ENCODE measurements around the gene GTPBP1. TPM values are rescaled to one million over a fixed set of nuclear protein-coding genes. Genes with fewer than 3 reads are reported as not detected.
A peak's percentile ranks its signal among the peaks of the same experiment; 100 is the strongest.

Gene GTPBP1
- total and polyA plus RNA-seq, 2 donors, result 16.0 to 16.2 TPM

- Histone ChIP-seq H3K27me3 (ENCODE audit: control insufficient read depth in 2 of 2, insufficient read depth in 1 of 2, low read length in 1 of 2) (no peaks in the 10 kb centered on the region), H3K4me3 (ENCODE audit: low read length in 2 of 2) (peak overlapping the region; percentile 70 to 86), H3K9me3 (ENCODE audit: control insufficient read depth in 2 of 2, insufficient read depth in 1 of 2, low read length in 1 of 2) (peaks cover 0 to 6% of the 10 kb centered on the region in 2 donors), H3K36me3 (ENCODE audit: control insufficient read depth in 2 of 2, insufficient read depth in 2 of 2, low read length in 1 of 2) (peaks cover 7 to 23% of the 10 kb centered on the region in 2 donors), H3K4me1 (ENCODE audit: control insufficient read depth in 2 of 2, insufficient read depth in 2 of 2, low read length in 2 of 2) (peaks cover 62 to 84% of the 10 kb centered on the region in 2 donors), H3K27ac (ENCODE audit: low read depth in 1 of 2, low read length in 1 of 2) (peak overlapping the region; percentile 89 to 93)
- 15% methylated on average over 17 of the region's 17 CpGs for WGBS
- peak in 1 of 9 donors; percentile 66 for DNase-seq (ENCODE audit: low read depth in 6 of 9, low spot score in 9 of 9)
These were observed 51.1 kb downstream of the GTPBP1 start for GRCh38 chr22:38756711-38757463.

DNA sequence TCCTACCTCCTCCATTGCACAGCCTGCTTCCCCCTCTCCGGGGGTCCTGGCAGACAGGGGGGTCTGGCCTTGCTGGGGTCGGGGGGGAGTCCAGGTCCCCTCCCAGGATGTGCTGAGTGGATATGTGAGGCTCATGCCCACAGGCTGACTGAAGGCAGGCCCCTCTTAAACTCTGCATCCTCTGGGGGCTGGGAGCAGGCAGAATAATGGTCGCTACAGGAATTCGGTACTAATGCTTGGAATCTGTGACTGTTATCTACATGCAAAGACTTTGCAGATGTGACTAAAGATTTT, 51.7 kb downstream of the GTPBP1 start:
- Histone ChIP-seq H3K4me3 (ENCODE audit: low read length in 2 of 2) (peak overlapping the region; percentile 70 to 86), H3K9me3 (ENCODE audit: control insufficient read depth in 2 of 2, insufficient read depth in 1 of 2, low read length in 1 of 2) (peaks cover 0 to 4% of the 10 kb centered on the region in 2 donors), H3K27ac (ENCODE audit: low read depth in 1 of 2, low read length in 1 of 2) (peak overlapping the region in 1 of 2 donors; percentile 93), H3K4me1 (ENCODE audit: control insufficient read depth in 2 of 2, insufficient read depth in 2 of 2, low read length in 2 of 2) (peaks cover 58 to 79% of the 10 kb centered on the region in 2 donors), H3K36me3 (ENCODE audit: control insufficient read depth in 2 of 2, insufficient read depth in 2 of 2, low read length in 1 of 2) (peaks cover 2 to 18% of the 10 kb centered on the region in 2 donors), H3K27me3 (ENCODE audit: control insufficient read depth in 2 of 2, insufficient read depth in 1 of 2, low read length in 1 of 2) (no peaks in the 10 kb centered on the region)
- DNase-seq (ENCODE audit: low read depth in 6 of 9, low spot score in 9 of 9), result no peak
- WGBS, result 65% methylated on average over 4 of the region's 4 CpGs

- DNase-seq (ENCODE audit: low read depth in 6 of 9, low spot score in 9 of 9), result peak in 5 of 9 donors; percentile 68 to 89 (median 80)
- Histone ChIP-seq H3K9me3 (ENCODE audit: control insufficient read depth in 2 of 2, insufficient read depth in 1 of 2, low read length in 1 of 2) (no peaks in the 10 kb centered on the region), H3K36me3 (ENCODE audit: control insufficient read depth in 2 of 2, insufficient read depth in 2 of 2, low read length in 1 of 2) (peaks cover 0 to 10% of the 10 kb centered on the region in 2 donors), H3K4me3 (ENCODE audit: low read length in 2 of 2) (no peak overlapping the region), H3K4me1 (ENCODE audit: control insufficient read depth in 2 of 2, insufficient read depth in 2 of 2, low read length in 2 of 2) (peaks cover 48 to 70% of the 10 kb centered on the region in 2 donors), H3K27ac (ENCODE audit: low read depth in 1 of 2, low read length in 1 of 2) (peak overlapping the region; percentile 73 to 78), H3K27me3 (ENCODE audit: control insufficient read depth in 2 of 2, insufficient read depth in 1 of 2, low read length in 1 of 2) (no peaks in the 10 kb centered on the region)
- WGBS, result 26% methylated on average over 16 of the region's 16 CpGs
These were observed 52.7 kb downstream of the GTPBP1 start for GRCh38 chr22:38758276-38758945.

DNA sequence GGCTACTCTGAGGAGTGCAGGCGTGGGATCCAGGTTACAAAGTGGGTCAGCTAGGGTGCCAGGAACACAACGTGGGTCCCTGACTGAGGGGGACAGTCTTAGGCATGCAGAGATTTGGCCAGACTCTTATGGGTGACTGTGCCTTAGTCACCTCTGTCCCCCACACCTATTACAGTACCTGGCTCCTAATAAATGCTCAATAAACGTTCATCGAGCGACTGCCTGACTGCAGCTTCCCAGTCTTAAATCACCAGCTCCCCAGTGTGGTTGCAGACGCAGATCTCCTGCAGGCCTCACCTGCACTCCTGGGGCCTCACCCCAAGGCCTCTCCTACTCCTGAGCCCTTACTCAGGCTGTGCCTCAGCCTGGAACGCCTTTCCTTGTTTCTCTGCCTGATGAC, 53.3 kb downstream of the GTPBP1 start:
- H3K27me3 ChIP-seq (ENCODE audit: control insufficient read depth in 2 of 2, insufficient read depth in 1 of 2, low read length in 1 of 2), result no peaks in the 10 kb centered on the region
- H3K27ac ChIP-seq (ENCODE audit: low read depth in 1 of 2, low read length in 1 of 2), result peak overlapping the region; percentile 57 to 73
- peaks cover 0 to 4% of the 10 kb centered on the region in 2 donors for H3K36me3 ChIP-seq (ENCODE audit: control insufficient read depth in 2 of 2, insufficient read depth in 2 of 2, low read length in 1 of 2)
- H3K4me3 ChIP-seq (ENCODE audit: low read length in 2 of 2), result no peak overlapping the region
- H3K9me3 ChIP-seq (ENCODE audit: control insufficient read depth in 2 of 2, insufficient read depth in 1 of 2, low read length in 1 of 2), result no peaks in the 10 kb centered on the region
- WGBS, result 77% methylated on average over 7 of the region's 7 CpGs
- peaks cover 42 to 64% of the 10 kb centered on the region in 2 donors for H3K4me1 ChIP-seq (ENCODE audit: control insufficient read depth in 2 of 2, insufficient read depth in 2 of 2, low read length in 2 of 2)
- DNase-seq (ENCODE audit: low read depth in 6 of 9, low spot score in 9 of 9), result no peak

DNA sequence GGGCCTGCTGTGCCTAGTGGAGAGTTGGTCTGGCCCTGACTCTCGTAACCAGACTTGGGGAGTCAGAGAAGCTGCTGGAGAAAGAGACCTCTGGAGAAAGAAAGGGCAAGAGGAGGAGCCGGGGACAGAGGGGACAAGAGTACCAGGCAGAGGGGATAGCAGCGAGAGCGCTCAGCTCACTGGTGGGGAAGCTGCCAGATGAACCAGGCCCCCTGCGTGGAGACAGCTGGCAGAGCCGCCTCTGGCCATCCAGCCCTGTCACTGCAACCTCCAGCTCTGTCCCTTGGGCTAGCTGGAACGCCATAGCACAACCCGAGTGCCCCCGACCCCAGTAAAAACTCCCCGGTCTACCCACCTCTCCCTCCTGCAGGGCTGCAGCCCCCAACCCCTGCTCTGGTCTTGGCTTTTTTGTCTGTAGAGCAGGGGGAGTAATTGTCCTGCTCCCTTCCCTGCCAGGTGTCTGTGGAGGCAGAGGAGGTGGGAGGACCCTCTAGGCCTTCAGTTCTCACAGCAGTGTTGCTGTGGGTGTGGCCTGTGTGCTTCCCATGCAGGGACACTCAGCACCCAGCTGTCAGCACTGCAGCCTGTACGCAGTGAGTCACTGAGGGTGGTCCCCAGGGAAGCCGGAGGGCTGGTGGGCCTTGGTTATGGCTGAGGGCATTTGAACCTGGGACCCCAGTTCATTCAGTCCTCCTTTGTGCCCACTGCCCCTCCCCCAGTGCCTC, 54.9 kb downstream of the GTPBP1 start:
- Histone ChIP-seq H3K4me3 (ENCODE audit: low read length in 2 of 2) (no peak overlapping the region), H3K27me3 (ENCODE audit: control insufficient read depth in 2 of 2, insufficient read depth in 1 of 2, low read length in 1 of 2) (no peaks in the 10 kb centered on the region), H3K9me3 (ENCODE audit: control insufficient read depth in 2 of 2, insufficient read depth in 1 of 2, low read length in 1 of 2) (no peaks in the 10 kb centered on the region), H3K27ac (ENCODE audit: low read depth in 1 of 2, low read length in 1 of 2) (peak overlapping the region in 1 of 2 donors; percentile 32), H3K36me3 (ENCODE audit: control insufficient read depth in 2 of 2, insufficient read depth in 2 of 2, low read length in 1 of 2) (no peaks in the 10 kb centered on the region), H3K4me1 (ENCODE audit: control insufficient read depth in 2 of 2, insufficient read depth in 2 of 2, low read length in 2 of 2) (peaks cover 36 to 51% of the 10 kb centered on the region in 2 donors)
- peak in 4 of 9 donors; percentile 51 to 82 (median 69) for DNase-seq (ENCODE audit: low read depth in 6 of 9, low spot score in 9 of 9)
- WGBS, result 89% methylated on average over 12 of the region's 12 CpGs

- Histone ChIP-seq H3K36me3 (ENCODE audit: control insufficient read depth in 2 of 2, insufficient read depth in 2 of 2, low read length in 1 of 2) (no peaks in the 10 kb centered on the region), H3K9me3 (ENCODE audit: control insufficient read depth in 2 of 2, insufficient read depth in 1 of 2, low read length in 1 of 2) (no peaks in the 10 kb centered on the region), H3K27me3 (ENCODE audit: control insufficient read depth in 2 of 2, insufficient read depth in 1 of 2, low read length in 1 of 2) (no peaks in the 10 kb centered on the region), H3K4me1 (ENCODE audit: control insufficient read depth in 2 of 2, insufficient read depth in 2 of 2, low read length in 2 of 2) (peaks cover 31 to 47% of the 10 kb centered on the region in 2 donors), H3K27ac (ENCODE audit: low read depth in 1 of 2, low read length in 1 of 2) (peak overlapping the region in 1 of 2 donors; percentile 32), H3K4me3 (ENCODE audit: low read length in 2 of 2) (no peak overlapping the region)
- 87% methylated on average over 20 of the region's 20 CpGs for WGBS
- DNase-seq (ENCODE audit: low read depth in 6 of 9, low spot score in 9 of 9), result no peak
These were observed 55.7 kb downstream of the GTPBP1 start for GRCh38 chr22:38761202-38762162.

DNA sequence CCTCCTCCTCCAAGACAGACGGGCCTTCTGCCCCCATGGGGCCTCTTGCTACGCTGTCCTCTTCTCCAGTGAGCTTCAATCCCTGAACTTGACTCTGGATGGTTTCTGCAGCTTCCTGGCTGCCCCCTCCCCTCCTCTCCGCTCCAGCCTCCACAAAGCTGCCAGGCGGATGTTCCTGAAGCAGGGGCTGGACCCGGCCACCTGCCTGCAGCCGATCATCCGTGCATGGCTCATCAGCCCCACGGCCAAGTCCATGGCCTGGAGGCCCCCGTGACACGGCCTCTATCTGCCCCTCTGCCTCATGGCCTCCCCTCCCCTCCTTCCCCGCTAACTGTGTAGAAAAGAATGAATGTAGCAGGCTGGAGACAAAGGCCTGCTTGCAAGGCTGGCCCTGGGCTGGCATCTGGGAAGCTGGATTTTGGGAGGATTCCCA, 56.8 kb downstream of the GTPBP1 start:
- Histone ChIP-seq H3K27me3 (ENCODE audit: control insufficient read depth in 2 of 2, insufficient read depth in 1 of 2, low read length in 1 of 2) (no peaks in the 10 kb centered on the region), H3K36me3 (ENCODE audit: control insufficient read depth in 2 of 2, insufficient read depth in 2 of 2, low read length in 1 of 2) (no peaks in the 10 kb centered on the region), H3K9me3 (ENCODE audit: control insufficient read depth in 2 of 2, insufficient read depth in 1 of 2, low read length in 1 of 2) (no peaks in the 10 kb centered on the region), H3K27ac (ENCODE audit: low read depth in 1 of 2, low read length in 1 of 2) (no peak overlapping the region), H3K4me1 (ENCODE audit: control insufficient read depth in 2 of 2, insufficient read depth in 2 of 2, low read length in 2 of 2) (peaks cover 21 to 36% of the 10 kb centered on the region in 2 donors), H3K4me3 (ENCODE audit: low read length in 2 of 2) (no peak overlapping the region)
- WGBS, result 96% methylated on average over 11 of the region's 11 CpGs
- DNase-seq (ENCODE audit: low read depth in 6 of 9, low spot score in 9 of 9), result no peak

- peaks cover 0 to 2% of the 10 kb centered on the region in 2 donors for H3K4me1 ChIP-seq (ENCODE audit: control insufficient read depth in 2 of 2, insufficient read depth in 2 of 2, low read length in 2 of 2)
- H3K27ac ChIP-seq (ENCODE audit: low read depth in 1 of 2, low read length in 1 of 2), result no peak overlapping the region
- H3K9me3 ChIP-seq (ENCODE audit: control insufficient read depth in 2 of 2, insufficient read depth in 1 of 2, low read length in 1 of 2), result no peaks in the 10 kb centered on the region
- H3K36me3 ChIP-seq (ENCODE audit: control insufficient read depth in 2 of 2, insufficient read depth in 2 of 2, low read length in 1 of 2), result no peaks in the 10 kb centered on the region
- H3K4me3 ChIP-seq (ENCODE audit: low read length in 2 of 2), result no peak overlapping the region
- no peaks in the 10 kb centered on the region for H3K27me3 ChIP-seq (ENCODE audit: control insufficient read depth in 2 of 2, insufficient read depth in 1 of 2, low read length in 1 of 2)
- 73% methylated on average over 14 of the region's 14 CpGs for WGBS
- DNase-seq (ENCODE audit: low read depth in 6 of 9, low spot score in 9 of 9), result peak in 1 of 9 donors; percentile 37
These were observed 60.5 kb downstream of the GTPBP1 start for GRCh38 chr22:38766076-38766777.
